ENCODE data around the gene PRKD1. TPM values are rescaled to one million over a fixed set of nuclear protein-coding genes. Genes with fewer than 3 reads are reported as not detected.
"Not testable (repeated sequence)": the region's sequence is repeated elsewhere in the genome, so short reads cannot be mapped to it uniquely, and the experiment has no call there.

Gene PRKD1
- total RNA-seq, 1 donor from 2014 or later: not detected

DNA sequence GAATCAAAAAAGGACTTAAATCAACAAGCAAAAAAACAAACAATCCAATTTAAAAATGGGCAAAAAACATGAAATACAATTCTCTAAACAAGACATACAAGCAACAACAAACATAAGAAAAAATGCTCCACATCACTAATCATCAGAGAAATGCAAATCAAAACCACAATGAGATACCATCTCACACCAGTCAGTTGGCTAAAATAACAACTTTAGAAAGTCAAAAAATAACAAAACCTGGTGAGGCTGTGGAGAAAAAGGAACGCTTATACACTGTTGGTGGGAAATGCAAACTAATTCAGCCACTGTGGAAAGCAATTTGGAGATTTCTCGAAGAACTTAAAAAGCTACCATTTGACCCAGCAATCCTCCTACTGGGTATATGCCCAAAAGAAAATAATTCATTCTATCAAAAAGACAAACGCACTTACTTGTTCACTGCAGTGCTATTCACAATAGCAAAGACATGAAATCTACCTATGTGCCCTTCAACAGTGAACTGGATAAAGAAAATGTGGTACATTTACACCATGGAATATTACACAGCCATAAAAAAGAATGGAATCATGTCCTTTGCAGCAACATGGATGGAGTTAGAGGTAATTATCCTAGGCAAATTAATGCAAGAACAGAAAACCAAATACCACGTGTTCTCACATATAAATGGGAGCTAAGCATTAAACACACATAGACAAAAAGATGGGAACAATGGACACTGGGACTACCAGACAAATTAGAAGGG lies 26.9 kb downstream of the PRKD1 start:
- intact Hi-C loops (cut with micrococcal nuclease): no loop called here

DNA sequence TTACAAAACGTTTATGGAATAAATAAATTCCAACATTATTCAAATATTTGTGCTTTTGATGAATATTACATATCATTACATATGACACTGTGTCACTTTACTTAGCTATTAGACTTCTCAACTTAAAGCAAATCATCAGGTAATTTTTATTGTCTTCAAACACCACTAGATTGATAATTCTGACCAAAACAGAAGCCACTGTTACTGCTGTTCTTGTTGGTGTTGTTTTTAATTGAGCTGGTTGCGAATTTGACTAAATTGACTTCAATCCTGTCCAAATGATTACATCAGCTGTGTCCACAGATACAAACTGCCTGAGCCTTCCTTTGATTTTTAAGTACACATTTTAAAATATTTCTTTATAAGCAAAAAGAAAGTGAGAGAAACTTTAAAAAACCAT lies 29.2 kb downstream of the PRKD1 start:
- intact Hi-C loops (cut with micrococcal nuclease): no loop called here

DNA sequence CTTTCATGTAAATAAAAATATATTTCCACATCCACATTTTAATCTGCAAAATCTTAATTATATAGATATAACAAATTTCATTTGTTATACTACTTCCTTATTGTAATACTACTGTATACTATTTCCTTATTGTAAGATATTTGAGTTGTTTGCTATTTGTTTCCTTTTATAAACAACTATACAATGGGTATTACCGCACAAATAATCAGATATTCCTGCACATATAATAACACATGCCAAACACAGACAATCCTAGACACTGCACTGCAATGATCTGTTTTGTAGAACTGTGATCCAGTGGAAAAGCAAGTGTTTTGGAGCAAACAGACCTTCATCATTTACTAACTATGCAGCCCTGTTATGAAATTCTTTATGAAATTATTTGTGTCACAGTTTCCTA lies 30.5 kb downstream of the PRKD1 start:
- intact Hi-C loops (cut with micrococcal nuclease): no loop called here

DNA sequence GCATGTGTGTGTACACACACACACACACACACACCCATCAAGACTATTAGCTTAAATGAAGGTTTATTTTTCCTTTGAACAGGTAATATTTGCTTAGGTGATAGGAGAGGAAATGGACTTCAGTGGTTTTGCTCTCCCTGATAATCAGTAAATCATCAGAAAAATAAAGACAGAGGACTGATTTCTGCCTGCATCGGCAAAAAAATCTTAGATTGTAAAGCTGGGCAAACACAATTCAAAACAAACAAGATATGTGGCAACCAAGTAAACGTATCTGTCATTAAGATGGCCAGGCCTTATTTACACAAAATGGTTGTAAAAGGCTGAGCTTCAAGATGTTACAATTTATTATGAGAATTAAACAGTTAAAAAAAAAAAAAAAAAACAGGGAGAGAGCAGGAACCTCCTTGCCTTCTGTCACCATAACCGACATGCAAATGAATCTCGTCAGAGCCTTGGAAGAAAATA lies 31.3 kb downstream of the PRKD1 start:
- intact Hi-C loops (cut with micrococcal nuclease): no loop called here

DNA sequence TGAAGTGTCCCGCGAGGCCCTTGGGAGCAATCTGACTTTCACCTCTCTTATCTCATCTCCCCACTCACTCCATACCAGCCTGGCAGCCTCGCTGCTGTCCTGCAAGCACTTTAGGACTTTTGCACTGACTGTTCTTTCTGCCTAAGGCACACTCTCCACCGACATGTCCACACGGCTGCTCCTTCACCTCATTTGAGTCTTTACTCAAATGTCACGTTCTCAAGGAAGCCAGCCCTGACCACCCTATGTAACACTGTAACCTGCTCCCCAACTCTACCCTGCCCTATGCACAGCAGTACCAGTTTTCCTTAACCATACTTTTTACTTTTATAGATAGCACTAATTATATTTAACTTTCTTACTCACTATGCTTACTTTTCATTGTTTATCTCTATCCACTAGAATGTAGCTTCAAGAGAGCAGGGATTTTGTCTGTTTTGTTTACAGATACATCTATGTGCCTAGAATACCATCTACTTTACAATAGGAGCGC lies 32.0 kb downstream of the PRKD1 start:
- intact Hi-C loops (cut with micrococcal nuclease): no loop called here

DNA sequence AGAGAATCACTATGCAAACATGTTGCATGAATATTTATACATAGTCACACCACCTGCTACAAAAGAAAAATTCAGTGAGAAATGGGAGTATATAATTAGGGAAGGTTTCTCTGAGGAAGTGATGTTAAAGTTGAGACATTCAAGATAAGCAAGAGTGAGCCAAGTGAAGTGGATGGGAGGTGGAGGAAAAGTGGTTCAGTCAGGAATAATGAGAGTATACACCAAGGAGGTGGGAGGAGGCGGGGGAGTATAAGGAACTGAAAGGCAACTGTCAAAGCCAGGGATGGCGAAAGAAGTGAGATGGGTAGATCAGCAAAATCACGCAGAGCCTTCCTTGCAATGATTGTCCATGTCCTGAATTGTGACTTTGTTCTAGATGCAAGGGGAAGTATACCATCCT lies 33.7 kb downstream of the PRKD1 start:
- intact Hi-C loops (cut with micrococcal nuclease): no loop called here

DNA sequence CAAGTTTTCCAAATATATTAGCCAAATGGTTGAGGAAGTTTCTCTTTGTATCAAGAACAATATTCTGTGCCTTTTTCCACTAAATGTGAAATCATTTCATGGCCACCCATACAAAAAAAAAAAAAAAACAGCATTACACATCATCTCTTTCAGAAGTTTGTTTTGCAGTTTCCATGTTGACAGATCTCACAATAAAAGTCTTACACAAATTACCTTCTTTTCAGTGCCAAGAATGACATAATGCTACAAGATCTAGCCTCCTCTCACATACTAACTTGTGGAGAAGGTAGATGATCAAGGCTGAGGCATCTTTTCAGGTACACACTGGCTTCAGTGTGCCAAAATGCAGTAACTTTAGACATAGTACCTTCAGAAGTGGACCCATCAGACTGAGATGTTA lies 35.3 kb downstream of the PRKD1 start:
- intact Hi-C loops (cut with micrococcal nuclease): no loop called here

DNA sequence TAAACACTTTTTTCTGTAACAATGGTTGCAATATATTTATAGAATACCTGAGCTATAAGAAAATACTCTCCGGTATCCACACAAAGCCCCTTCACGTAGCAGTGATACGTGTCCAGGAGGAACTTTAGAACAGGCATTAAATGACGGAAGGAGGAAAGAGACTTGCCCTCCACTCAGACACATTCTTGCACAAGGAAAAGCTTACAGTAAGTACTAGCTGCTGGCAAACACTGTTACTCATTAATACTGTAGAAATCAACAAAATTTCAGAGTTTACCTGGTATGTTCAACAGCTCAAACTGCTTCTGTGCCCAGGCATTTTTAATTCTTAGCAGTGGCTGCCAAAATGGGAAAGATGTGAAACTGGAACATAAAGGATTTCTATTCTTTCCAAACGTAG lies 41.7 kb downstream of the PRKD1 start:
- intact Hi-C loops (cut with micrococcal nuclease): no loop called here

GRCh38 chr14:29868000-29868399 lies 59.6 kb downstream of the PRKD1 start:
- intact Hi-C loops (cut with micrococcal nuclease): no loop called here

DNA sequence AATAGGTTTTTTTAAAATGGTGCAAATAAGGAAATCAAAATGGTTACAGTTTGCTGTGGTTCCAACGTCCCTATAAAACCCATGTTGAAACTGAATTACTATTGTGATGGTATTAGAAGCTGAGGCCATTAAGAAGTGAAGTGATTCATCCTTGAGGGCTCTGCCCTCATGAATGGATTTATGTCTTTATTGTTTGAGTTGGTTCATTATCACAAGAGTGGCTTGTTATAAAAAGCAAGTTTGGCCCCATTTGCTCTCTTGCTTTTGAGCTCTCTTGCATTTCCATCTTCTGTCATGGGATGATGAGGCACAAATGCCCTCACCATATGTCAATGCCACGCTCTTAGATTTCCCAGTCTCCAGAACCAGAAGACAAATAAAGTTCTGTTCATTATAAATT lies 62.3 kb downstream of the PRKD1 start:
- intact Hi-C loops (cut with micrococcal nuclease): no loop called here

GRCh38 chr14:29861996-29862395 lies 65.7 kb downstream of the PRKD1 start:
- intact Hi-C loops (cut with micrococcal nuclease): no loop called here

GRCh38 chr14:29858299-29858698 lies 69.3 kb downstream of the PRKD1 start:
- intact Hi-C loops (cut with micrococcal nuclease): no loop called here

DNA sequence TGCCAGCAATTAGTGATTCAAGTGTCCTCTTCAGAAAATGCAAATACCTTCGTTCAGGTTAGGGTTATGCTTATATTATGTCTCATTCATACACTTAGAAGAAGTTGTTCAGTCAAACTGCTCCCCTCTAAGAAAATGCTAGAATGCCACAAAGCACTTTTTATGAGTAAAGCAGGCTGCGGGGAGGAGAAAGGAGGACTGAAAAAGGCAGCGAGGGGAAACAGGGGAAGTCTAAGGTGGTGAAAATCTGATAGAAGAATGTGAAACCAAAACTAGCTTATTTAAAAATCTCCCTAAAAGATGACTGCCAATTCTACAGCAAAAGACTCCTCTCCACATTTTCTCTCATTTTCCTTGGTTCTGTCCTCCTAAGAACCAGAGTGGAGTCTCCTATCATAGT lies 70.1 kb downstream of the PRKD1 start:
- intact Hi-C loops (cut with micrococcal nuclease): no loop called here

DNA sequence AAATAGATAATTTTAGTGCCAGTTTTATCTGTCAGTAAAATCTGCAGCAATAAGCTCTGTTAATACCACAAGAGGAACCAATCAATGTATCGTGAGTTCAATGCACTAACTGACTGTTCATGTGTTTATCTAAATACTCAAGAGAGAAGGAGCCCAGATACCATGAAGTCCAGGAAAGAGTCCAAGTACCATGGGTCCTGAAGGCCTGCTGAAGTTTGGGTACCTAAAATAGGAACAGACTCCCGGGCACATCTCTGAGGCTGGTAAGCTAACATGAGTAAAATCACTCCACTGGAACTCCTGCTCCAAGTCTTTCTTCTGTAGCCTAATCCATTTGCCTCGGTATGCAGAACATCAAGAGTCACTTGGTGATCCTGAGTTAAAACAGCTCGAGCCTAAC lies 71.1 kb downstream of the PRKD1 start:
- intact Hi-C loops (cut with micrococcal nuclease): no loop called here

DNA sequence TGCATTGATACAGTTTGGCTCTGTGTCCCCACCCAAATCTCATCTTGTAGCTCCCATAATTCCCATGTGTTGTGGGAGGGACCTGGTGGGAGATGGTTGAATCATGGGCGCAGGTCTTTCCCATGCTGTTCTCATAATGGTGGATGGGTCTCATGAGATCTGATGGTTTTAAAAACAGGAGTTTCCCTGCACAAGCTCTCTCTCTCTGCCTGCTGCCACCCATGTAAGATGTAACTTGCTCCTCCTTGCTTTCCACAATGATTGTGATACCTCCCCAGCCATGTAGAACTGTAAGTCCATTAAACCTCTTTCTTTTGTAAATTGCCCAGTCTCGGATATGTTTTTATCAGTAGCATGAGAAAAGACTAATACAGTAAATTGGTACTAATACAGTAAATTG lies 74.0 kb downstream of the PRKD1 start:
- intact Hi-C loops (cut with micrococcal nuclease): not testable (repeated sequence)

DNA sequence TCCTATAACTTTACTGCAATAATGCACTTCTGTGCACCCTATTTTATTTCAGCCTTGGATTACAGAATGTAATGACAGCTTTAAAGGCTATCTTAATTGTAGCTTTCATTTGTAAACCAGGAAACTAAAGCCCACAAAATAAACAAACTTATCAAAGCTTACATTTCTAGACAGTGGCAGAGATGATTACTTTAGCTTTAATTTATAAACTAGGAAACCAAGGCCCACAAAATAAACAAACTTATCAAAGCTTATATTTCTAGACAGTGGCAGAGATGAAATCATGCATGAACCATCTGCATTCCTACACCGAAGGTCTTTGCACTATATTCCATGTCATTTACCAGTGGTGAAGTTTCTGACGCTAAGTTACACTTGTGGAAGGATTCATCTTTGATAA lies 74.4 kb downstream of the PRKD1 start:
- intact Hi-C loops (cut with micrococcal nuclease): no loop called here

GRCh38 chr14:29851397-29851796 lies 76.2 kb downstream of the PRKD1 start:
- intact Hi-C loops (cut with micrococcal nuclease): no loop called here

- intact Hi-C loops (cut with micrococcal nuclease): no loop called here
Measured at GRCh38 chr14:29847056-29847380, 80.6 kb downstream of the PRKD1 start.

- intact Hi-C loops (cut with micrococcal nuclease): no loop called here
Measured at GRCh38 chr14:29846339-29847055, 81.2 kb downstream of the PRKD1 start.

DNA sequence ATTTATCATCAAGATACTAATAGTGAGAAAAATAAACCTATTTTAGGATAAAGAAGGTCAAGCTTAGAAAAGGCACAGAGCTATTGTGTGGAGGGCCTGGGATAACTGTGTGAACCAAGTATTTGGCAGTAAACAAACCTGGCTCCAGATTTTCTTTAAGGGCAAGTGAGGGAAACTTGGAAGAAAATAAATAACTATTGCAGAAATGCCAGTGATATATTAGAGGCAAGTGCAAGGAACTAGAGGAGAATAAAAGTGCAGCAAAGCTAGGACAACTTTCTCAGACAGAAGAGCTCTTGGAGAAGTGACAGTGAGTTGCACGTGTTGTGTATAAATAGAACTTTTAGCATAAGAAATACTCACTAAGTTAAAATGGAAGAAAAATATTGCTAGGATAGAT lies 83.7 kb downstream of the PRKD1 start:
- intact Hi-C loops (cut with micrococcal nuclease): no loop called here

GRCh38 chr14:29842228-29842627 lies 85.4 kb downstream of the PRKD1 start:
- intact Hi-C loops (cut with micrococcal nuclease): no loop called here

- intact Hi-C loops (cut with micrococcal nuclease): not testable (repeated sequence)
Measured at GRCh38 chr14:29840369-29840892, 87.2 kb downstream of the PRKD1 start.

- intact Hi-C loops (cut with micrococcal nuclease): not testable (repeated sequence)
Measured at GRCh38 chr14:29839691-29840090, 88.0 kb downstream of the PRKD1 start.
